Smooth muscle cell of the brain vasculature (primary cell): ENCODE results near the gene TAX1BP1.

ENCODE experiments used
- DNase-seq: peaks from one replicate; pipeline ENCODE4 v3.0.0-alpha.2; 2012; ENCODE audit warnings: low read depth, low spot score

Gene TAX1BP1

DNA sequence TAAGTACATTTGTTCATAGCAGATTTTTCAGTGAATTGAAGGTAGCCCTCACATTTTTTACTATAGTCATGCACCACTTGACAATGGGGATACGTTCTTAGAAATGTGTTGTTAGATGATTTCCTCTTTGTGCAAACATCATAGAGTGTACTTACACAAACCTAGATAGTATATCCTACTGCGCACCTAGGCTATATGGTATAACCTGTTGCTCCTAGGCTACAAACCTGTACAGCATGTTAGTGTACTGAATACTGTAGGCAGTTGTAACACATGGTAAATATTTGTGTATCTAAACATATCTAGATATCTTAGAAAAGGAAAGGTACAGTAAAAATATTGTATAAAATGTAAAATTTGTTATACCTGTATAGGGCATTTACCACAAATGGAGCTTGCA is 41.2 kb downstream of the TAX1BP1 start:
- no peak for DNase-seq

DNA sequence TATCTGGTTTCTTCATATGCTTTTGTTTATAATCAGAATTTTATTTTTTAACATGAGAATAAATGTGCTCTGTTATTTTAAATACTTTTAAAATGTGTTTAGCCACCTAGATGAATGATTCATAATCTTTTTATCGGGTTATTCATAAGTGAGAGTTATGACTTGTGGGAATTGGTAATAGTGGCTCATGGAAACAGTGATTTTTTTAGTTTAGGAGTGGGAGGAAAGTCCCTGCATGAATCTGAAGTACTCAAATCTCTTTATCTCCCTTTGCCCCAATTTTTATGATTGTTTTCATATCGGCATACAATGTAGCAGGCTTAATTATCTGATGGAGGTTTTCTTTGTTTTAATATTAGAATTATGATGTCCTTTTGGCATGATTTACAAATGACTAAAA is 42.9 kb downstream of the TAX1BP1 start:
- DNase-seq = no peak

DNA sequence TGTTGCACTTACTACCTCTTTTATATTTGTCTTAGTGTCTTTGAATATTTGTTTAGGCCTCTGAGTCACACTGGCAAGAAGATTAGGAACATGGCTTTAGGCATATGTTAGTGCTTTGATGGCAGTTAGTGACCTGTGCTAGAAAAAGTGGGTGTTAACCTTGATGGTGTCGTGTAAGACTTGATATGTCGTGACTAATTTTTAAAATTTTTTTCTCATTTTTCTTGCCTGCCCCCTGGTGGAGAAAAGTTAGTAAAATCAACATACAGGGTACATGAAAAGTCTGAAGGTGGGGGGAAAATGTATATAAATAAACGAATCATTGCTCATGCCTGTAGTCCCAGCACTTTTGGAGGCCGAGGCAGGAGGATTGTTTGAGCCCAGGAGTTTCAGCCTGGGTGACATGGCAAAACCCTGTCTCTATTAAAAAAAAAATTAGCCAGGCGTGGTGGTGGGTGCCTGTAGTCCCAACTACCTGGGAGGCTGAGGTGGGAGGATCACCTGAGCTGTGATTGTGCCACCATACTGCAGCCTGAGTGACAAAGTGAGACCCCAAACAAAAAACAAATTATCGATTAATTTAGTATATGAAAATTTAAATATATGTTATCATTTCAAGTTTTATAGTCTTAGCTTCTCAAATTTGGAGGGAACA is 44.6 kb downstream of the TAX1BP1 start:
- no peak for DNase-seq

DNA sequence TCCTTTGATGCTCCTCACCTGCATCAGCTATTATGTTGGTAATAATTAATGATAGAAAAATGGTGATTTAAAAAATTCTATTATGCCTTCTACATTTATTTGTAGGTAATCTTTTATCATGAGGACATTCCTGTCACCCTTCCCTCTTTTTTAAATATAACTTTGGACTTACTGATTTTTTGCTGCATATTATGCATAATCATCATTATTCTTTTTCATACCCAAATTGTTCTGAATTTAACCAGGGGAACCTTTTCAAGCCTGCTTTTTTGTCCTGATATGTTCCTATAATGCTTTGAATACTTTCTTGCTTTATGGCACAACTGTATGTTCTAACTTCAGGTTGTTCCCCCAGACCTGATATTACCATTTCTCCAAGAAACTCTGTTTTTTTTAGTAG is 48.5 kb downstream of the TAX1BP1 start:
- no peak for DNase-seq

DNA sequence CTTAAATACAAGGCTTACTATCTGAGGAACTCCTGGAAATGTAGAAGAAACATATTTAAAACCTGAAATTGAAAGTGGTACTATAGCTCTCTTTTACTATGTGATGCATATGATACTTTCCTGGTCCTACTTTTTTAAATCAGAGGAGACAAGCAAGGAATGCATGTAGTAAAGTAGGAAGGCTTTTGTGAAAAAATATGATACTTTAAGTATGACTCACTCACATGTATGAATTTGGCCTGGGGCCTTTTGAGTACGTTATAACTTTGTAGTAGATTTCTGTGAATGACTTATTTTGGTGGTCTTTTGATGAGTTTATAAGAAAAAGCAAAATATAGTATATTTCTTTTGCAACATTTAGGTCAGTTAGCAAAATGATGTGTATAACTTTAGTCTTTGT is 53.8 kb downstream of the TAX1BP1 start:
- DNase-seq = no peak

DNA sequence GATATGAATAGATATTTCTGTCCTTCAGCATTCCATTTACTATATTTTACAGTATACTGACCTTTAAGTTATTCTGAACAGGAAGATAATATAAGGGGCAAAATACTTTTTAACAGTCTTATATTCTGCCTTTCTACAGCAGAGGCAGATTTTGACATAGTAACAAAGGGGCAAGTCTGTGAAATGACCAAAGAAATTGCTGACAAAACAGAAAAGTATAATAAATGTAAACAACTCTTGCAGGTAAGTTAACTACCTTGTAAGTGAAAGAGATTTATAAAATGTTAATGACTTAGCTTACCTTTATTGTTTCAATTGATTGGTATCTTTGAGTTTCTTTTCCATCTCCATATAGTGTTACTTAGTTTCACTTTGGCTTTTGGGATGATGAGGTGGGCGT is 56.0 kb downstream of the TAX1BP1 start:
- DNase-seq = no peak

DNA sequence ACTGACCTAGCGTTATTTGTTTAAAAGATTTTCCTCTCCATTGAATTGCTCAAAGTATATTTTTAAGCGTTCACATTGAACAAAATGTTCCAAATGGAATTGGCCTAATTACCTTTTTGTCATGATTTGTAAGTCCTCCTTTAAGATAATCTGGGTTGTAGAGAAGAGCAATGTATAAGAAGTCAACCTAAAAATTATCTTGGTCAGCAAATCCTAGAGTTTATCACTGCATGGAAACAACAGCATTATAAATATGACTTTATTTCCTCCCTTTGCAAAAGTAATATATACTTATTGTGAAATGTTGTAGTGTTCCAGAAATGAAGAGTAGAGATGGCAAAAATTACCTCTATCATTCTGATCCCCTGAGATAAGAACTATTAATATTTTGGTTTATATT is 59.2 kb downstream of the TAX1BP1 start:
- DNase-seq = no peak

DNA sequence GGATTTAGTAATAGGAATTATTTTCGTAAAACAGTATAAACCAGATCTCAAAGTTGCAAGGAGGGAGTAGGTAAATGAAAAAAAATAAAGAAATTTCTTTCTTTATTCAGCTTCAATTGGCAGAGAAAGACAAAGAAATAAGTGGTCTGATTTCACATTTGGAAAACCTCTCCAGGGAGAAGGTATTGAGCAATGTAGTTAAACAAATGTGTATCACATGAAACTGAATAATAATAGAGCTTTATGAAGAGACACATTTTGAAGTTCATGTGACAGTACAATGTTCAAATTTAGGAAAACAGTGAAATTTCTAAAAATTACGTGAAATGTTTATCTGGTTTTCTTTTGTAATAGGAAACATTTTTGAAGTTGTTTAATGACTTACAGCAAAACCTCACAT is 63.0 kb downstream of the TAX1BP1 start:
- no peak for DNase-seq

DNA sequence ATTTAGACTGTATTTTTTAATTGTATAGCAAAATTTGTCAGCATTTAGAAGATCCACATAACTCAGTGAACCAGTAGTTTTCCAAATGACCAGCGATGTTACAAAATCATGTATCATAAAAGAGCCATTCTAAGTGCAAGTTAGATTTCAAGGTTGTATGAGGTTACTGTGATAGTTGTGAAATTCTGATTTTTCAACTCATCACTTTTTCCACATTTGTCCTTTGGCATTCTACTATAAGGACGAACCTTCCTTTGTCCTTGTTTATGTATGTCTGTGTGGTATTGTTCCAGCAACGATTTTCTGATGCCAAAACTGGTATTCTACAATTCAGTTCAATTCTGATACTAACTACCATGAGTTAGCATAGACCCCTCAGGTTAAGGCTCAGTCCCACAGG is 64.2 kb downstream of the TAX1BP1 start:
- no peak for DNase-seq

DNA sequence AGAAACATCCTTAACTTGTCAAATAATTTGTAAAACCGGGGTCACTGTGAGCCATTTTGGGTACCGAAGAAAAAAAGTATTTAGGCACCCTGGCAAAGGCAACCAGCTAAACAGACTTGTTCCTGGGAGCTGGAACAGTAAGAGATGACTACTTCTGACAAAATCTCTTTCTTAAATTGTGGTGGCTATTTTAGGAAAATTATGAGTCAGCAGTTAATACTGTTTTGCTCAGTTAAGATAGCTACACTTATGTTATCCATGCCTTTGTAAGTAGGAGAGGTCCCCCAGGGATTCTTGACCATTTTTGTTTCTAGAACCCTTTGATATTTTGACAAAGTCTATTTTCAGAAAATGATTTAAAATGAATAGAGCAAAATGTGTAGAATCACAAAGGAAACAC is 68.7 kb downstream of the TAX1BP1 start:
- DNase-seq = no peak

DNA sequence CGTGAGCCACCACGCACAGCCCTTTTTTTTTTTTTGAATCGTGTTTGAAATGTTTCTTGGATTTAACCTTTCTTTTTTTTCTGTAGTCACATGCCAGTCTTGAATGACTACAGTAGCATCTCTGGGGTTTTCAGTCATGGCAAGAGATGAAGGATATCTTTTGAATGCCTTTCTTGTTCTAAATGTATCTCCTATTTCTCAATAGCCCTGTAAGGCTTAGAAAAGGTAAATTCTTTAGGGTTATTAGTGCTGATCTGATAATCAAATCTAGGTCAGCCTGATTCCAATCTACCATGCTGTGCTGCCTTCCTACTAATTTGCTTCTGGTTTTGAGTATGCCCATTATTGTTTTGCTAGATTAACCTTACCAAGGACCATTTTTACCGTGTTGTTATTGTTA is 70.2 kb downstream of the TAX1BP1 start:
- no peak for DNase-seq

DNA sequence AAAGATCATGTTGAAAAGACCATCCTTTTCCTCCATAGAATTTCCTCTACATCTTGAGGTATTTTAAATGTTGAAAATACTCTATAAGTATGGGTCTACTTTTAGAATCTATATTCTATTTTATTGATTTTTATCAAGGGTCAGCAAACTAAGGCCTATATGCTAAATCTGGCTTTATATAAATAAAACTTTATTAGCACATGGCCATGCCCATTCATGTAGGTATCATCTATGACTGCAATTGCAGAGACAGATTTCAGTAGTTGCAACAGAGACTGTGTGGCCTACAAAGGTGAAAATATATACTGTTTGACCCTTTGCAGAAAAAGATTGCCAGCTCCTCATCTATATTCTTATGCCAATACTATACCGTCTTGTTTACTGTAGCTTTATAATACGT is 72.7 kb downstream of the TAX1BP1 start:
- no peak for DNase-seq

DNA sequence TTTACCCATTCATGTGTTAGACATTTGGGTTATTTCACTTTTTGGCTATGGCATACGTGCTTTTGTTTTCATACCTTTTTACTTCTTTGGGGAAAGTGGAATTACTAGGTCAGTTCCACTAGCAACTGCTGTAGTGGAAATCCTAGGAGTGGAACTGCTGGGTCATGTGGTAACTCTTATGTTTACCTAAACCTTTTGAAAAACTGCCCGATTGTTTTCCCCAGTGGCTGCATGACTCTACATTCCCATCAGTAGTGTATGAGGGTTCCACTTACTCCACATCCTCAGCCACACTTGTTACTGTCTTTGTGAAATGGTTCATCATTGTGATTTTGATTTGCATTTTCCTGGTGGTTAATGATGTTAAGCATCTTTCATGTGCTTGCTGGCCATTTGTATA is 82.3 kb downstream of the TAX1BP1 start:
- DNase-seq = no peak

DNA sequence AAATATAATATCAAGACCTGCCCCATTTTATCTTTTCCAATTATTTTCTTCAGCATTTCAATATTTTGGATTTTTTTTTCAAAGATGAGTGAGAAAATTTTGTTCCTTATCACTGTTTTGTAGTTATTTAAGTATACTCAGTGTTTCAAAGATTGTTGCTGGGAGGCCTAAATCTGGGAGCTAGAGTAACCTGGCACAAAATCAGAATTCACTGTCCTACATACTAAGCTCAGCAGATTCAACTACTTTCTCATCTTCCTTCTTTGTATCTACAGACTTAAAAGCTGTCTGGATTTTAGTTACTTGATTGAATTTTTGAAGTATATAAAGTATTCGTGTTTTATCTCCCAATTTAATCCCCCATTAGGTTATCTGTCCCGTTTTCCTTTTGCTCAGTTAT is 85.9 kb downstream of the TAX1BP1 start:
- DNase-seq = no peak

DNA sequence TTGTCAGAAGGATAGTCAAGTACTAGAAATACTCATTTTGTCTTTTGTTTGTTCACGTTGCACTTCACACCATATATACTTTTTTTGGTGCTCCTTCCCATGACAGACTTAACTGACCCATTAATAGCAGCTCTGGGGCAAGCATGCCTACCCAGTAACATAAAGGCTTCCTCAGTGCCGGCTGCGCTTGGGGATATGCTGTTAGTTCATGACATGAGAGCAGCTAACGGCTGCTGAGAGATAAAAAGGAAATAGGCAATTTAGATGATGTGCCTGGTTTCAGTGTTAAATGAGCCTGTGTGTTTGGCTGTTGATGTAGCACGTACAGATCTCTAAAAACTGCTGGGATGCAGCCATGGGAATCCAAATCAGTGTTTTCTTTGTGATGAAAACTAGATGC is 86.4 kb downstream of the TAX1BP1 start:
- no peak for DNase-seq

DNA sequence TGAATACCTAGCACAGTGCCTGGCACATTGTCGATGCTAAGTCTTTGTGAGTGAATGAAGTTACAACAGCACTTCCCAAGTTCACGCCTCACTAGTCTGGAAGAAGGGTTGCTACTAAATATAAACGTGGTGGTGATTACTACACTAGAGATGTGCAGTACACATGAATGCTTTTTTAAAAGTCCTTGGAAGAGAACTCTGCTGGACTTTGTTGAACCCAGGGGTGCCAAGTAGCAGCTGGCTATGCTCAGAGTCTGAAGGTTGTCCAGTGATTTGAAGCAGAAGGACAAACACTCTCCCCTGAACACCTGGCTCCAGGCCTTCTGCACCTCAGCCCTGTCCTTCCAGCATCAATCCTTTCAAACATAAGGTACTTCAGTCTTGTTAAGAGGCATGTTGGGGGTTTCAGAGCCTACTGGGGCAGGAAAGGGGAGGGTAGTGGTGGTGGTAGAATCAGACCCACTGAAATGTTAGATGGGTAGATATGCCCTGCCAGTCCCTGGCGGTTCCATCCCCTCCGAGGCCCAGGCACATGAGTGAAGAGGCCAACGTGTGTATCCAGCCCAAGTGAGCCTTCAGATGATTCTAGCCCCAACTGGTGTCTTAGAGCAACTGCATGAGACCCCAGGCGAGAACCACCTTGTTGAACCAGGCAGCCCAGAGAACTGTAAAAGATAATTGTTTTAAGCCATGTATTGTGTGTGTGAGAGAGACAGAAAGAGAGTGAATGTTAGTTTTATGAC is 94.4 kb downstream of the TAX1BP1 start:
- no peak for DNase-seq

DNA sequence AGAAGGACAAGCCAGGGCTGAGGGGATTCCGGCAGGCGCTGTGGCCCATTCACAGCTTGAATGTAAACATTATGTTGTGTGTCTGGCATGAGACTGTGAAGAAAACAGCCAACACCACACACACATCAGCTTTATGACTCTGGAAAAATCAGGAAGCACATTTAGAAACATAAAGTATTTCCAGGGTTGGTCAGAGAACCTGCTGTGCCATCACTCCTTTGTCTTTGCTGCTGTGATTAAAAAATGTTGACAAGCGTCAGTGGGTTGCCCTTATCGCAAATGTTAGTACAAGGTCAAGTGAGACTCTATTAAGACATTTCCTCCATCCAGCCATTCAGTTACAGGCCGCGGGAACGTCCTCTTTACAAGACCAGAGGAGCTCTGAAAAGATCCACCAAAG is 95.4 kb downstream of the TAX1BP1 start:
- no peak for DNase-seq

DNA sequence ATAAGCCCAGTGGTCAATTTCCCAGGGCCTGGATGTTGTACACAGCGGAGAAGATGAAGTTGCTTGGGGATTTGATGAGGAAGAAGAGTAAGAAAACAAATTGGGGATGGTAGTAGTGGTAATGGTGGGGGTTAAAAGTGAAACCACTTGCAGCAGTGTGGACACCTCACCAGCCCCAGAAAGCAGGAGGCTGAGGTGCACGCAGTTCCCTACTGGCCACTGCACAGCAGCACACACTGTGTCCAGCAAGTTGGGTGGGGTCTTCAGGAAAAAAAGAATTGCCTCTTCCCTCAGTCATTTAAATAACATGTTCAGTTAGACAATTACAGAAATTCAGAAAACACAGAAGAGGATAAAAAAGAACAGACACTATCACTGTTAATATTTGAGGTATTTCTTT is 96.6 kb downstream of the TAX1BP1 start:
- DNase-seq = no peak

DNA sequence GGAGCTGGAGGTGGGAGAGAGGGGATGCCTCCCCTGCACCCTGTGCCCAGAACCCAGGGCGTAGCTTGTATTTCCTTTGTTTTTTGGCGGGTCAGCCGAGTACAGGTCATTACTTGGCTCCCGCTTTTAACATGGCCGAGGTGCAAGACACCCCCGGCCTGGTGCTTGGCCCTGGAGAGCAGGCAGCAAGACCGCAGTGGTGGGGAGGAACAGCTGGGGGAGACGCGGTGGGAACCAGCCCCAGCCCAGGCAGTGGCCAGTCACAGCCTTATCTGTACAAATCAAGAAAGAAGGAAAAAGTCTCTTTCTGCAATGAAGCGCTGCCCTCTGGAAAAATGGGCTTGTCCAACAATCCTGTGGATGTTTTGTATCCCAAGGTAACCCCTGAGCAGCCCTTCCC is 99.1 kb downstream of the TAX1BP1 start:
- no peak for DNase-seq

DNA sequence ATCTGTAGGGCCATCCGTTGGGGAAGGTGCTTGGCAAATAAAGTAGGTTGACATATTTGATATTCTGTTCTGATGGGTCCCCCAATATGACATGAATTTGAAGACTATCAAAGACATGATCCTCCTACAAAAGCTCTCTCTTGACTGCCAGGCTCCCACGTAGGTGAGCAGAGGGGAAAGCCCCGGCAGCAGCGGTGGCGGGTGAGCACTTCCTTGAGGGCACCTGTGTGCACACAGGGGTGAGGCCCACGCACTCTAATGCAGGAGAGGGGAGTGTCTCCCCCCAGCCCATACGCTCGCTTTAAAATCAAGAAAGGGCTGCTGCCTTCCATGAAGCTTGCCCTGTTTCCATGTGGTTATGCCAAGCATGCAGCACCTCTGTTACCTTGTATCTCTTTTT is 100.4 kb downstream of the TAX1BP1 start:
- no peak for DNase-seq

DNA sequence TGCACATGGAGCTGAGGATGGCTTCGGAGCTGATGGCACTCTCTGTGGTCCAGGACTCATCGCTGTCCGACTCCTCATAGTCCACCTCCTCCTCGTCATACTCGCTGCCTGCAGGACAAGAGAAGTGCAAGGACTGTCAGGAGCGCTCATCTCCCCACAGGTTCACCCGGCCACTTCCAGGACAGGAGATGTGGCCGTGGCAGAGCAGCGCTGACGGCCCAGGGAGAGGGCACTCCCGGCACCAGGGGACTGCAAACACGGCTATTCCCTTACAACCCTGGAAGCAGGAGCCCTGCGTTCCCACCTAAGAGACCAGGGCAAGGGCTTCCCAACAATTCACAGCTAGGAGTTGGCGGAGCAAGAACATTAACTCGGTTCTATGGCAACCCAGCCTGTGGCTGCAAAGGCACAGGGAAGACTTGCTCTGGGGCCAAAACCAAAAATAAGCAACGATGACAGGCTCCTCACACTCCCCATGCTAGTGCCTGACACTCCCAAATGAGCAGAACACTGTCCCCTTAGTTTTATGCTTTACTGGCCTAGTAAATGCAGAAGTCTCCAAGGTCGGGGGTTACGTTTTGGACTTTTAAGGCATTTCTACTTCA is 100.9 kb downstream of the TAX1BP1 start:
- no peak for DNase-seq

DNA sequence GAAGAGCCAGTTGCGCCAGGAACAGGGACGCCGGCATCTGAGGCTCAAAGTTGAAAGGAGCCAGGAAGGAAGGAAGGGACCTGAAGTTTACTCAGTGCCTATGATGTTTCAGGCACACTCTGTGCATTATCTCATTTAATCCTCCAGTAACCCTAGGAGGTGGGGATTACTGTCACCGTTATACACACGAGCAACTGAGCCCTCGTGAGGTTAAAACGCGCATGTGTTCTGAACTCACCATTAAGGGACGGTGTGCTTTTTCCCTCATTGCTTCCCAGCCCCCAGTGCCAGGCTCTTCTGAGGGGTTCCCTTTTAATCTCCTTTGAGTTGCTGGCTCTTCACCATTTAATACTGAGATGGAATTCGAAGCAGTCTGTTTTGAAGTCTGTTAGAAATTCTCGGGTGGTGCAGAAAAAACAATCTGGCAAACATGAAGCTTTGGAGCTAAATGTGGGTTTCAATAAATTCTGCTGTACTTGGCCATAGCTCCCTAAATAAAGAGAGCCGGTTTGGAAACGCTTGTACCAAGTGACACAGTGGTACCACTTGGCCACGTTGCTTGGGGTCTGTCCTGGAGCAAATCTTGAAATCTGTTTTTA is 102.2 kb downstream of the TAX1BP1 start:
- no peak for DNase-seq

DNA sequence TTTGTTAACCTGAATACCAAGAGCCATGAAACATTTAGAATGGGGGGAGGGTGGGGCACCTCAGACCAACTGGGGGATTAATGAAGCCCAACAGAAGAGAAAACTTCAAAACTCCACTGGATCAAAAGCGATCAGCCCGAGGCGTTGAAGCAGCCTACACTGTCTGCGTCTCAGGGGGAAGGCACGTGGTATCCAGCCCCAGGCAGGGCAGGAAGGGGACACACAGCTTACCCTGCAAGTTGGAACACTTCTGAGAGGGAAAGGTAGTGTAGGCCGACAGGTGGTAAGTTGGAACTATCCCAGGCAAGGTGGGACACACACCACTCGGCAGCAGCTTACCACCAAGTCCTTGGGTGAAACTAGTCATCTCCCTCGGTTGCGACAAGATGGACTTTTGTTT is 102.9 kb downstream of the TAX1BP1 start:
- no peak for DNase-seq
